Transverse colon (tissue), 4 donors: ENCODE results near the gene TOP2A.

Experiments
- CTCF ChIP-seq, 5 experiments: fragments of 200-600 bp in 3 of 5; fragments of 450-650 bp in 2 of 5; sonication (generic) in 3 of 5; IDR thresholded peaks; 1 replicate in 2 of 5; 2 replicates in 3 of 5; pipeline ENCODE4 v1.5.1; 2016 to 2017; ENCODE audit warnings: antibody characterized with exemption in 5 of 5, inconsistent platforms in 3 of 5, mild to moderate bottlenecking in 2 of 5, moderate library complexity in 1 of 5
- EP300 ChIP-seq: sonication (generic); formaldehyde crosslinking; IDR thresholded peaks from one replicate; pipeline ENCODE4 v1.6.1; 2017; ENCODE audit warnings: antibody characterized with exemption, low read depth
- POLR2A ChIP-seq: fragments of 450-650 bp; IDR thresholded peaks from one replicate; pipeline ENCODE4 v1.6.1; 2016; ENCODE audit warnings: antibody characterized with exemption, mild to moderate bottlenecking, moderate library complexity
- POLR2AphosphoS5 ChIP-seq, 3 donors: sonication (generic); formaldehyde crosslinking; IDR thresholded peaks; one replicate each; pipeline ENCODE4 v1.6.1; 2016; ENCODE audit warnings: antibody characterized with exemption in 3 of 3

GRCh38 chr17:40345161-40345993 lies 72.3 kb downstream of the TOP2A start:
- TF ChIP-seq CTCF (IDR thresholded peaks at IDR 0.05), result no peak
- peak; percentile 87 for TF ChIP-seq POLR2A
- TF ChIP-seq POLR2AphosphoS5 (IDR thresholded peaks at IDR 0.05), result peak; percentile 62 to 85 (median 81)
- peak; percentile 27 for TF ChIP-seq EP300
